Panc1 (cell line): ENCODE data around the gene ZNF92. TPM values are rescaled to one million over a fixed set of nuclear protein-coding genes. Genes with fewer than 3 reads are reported as not detected.

Source experiments
- ATAC-seq: fragments of 200-7000 bp; cut with Tn5 transposase; 2 replicates; pipeline ENCODE4 v1.9.1; 2020; ENCODE audit warnings: mild to moderate bottlenecking, moderate library complexity
- BruUV-seq: library from RNA; stranded (reverse); fragments of 400-500 nt; replicated peaks from 2 replicates; lab custom pipeline; 2021; lab: Mats Ljungman, UMichigan
- CTCF ChIA-PET: fragments of 300-600 bp; sonication (Branson Sonifier 250); formaldehyde crosslinking; loops from one replicate; lab custom pipeline; 2022; ENCODE audit warnings: antibody characterized with exemption; lab: Charles Lee
- POLR2A ChIA-PET: fragments of 300-600 bp; sonication (Branson Sonifier 250); formaldehyde crosslinking; loops from one replicate; lab custom pipeline; 2022; ENCODE audit warnings: antibody characterized with exemption; lab: Charles Lee
- DNase-seq: peaks from one replicate; pipeline ENCODE4 v3.0.0-alpha.2; 2010; ENCODE audit warnings: low read depth, low spot score
- H3K27ac ChIP-seq: 2 replicates; pipeline ENCODE4 v1.5.1; 2011; ENCODE audit warnings: mild to moderate bottlenecking, low read length, inconsistent platforms
- H3K27me3 ChIP-seq: fragments of 200-500 bp; sonication (Bioruptor generic); 2 replicates; pipeline ENCODE4 v1.6.0; 2014; ENCODE audit warnings: low read length, inconsistent platforms; ENCODE audit not compliant: control insufficient read depth, insufficient read depth
- H3K36me3 ChIP-seq: fragments of 200-500 bp; sonication (Bioruptor generic); 2 replicates; pipeline ENCODE4 v1.5.1; 2014; ENCODE audit warnings: inconsistent platforms, mild to moderate bottlenecking, low read length, moderate library complexity; ENCODE audit not compliant: control insufficient read depth, insufficient read depth
- H3K4me1 ChIP-seq: 2 replicates; pipeline ENCODE4 v1.5.1; 2011; ENCODE audit warnings: inconsistent platforms, mild to moderate bottlenecking, low read length, moderate library complexity; ENCODE audit not compliant: control insufficient read depth, insufficient read depth
- H3K4me3 ChIP-seq, 2 experiments: 2 replicates each; pipeline ENCODE4 v1.5.1; 2011 to 2012; ENCODE audit warnings: low read depth in 2 of 2, low read length in 2 of 2, mild to moderate bottlenecking in 2 of 2, inconsistent platforms in 1 of 2, moderate library complexity in 1 of 2
- H3K9me3 ChIP-seq: fragments of 200-500 bp; sonication (Bioruptor generic); 2 replicates; pipeline ENCODE4 v1.5.1; 2014; ENCODE audit warnings: low read depth, mild to moderate bottlenecking, inconsistent platforms, low read length, moderate library complexity; ENCODE audit not compliant: control insufficient read depth, insufficient read depth
- CTCF ChIP-seq: fragments of 450-650 bp; IDR thresholded peaks from 2 replicates; pipeline ENCODE4 v1.5.1; 2017; ENCODE audit warnings: mild to moderate bottlenecking
- POLR2AphosphoS5 ChIP-seq: IDR thresholded peaks from 2 replicates; pipeline ENCODE4 v1.6.1; 2012; ENCODE audit warnings: mild to moderate bottlenecking, low read depth, low read length, moderate library complexity
- REST ChIP-seq, 2 experiments: IDR thresholded peaks; 2 replicates each; pipeline ENCODE4 v1.6.1; 2011 to 2012; ENCODE audit warnings: low read depth in 2 of 2, control low read depth in 1 of 2, low read length in 1 of 2, mild to moderate bottlenecking in 1 of 2, moderate library complexity in 1 of 2; ENCODE audit not compliant: insufficient read depth in 1 of 2
- SIN3A ChIP-seq: IDR thresholded peaks from 2 replicates; pipeline ENCODE4 v1.6.1; 2012; ENCODE audit warnings: low read depth, mild to moderate bottlenecking, low read length, moderate library complexity, borderline replicate concordance; ENCODE audit not compliant: insufficient read depth
- TCF7L2 ChIP-seq: IDR thresholded peaks from 2 replicates; pipeline ENCODE4 v1.6.1; 2011; ENCODE audit warnings: mild to moderate bottlenecking, low read depth, low read length, inconsistent platforms
- in situ Hi-C: cut with HindIII; loops from 2 replicates; pipeline ENCODE4 v1.10.0; 2016; ENCODE audit warnings: low sequenced_read_pairs, low pct_unique_long_range_greater_than_20kb
- intact Hi-C: fragments of 100-400 bp; cut with micrococcal nuclease; formaldehyde crosslinking; loops from one replicate; pipeline ENCODE4 v1.10.0; 2022; ENCODE audit not compliant: unreplicated experiment
- total RNA-seq: library from RNA; stranded (reverse); gene quantifications from one replicate; pipeline ENCODE4 v1.2.1, GENCODE V29; 2021; ENCODE audit not compliant: unreplicated experiment

Gene ZNF92
- total RNA-seq, 1 experiment from 2014 or later = 10.7 TPM

- no peak for DNase-seq
- in situ Hi-C loops = no loop called here
- no peak overlapping the region for H3K4me3 ChIP-seq
- no TSS peak for BruUV-seq
- CTCF ChIA-PET = no interaction called here
- intact Hi-C loops = no loop called here
- no peaks in the 10 kb centered on the region for H3K4me1 ChIP-seq
- H3K27me3 ChIP-seq = no peaks in the 10 kb centered on the region; the same call in none of the 2 replicates
- ATAC-seq = no peak
- POLR2A ChIA-PET = interaction anchor here (0.6 kb wide), 1 partner anchor 19 kb away, joined by 3 read pairs; no protein-coding TSS in a partner anchor
- TF ChIP-seq CTCF = no peak
- TF ChIP-seq POLR2AphosphoS5 = no peak
- TF ChIP-seq TCF7L2 = no peak
- TF ChIP-seq SIN3A = no peak
- TF ChIP-seq REST (IDR thresholded peaks at IDR 0.05; ENCODE audit: insufficient read depth in 1 of 2, low read depth in 2 of 2, low read length in 1 of 2) = no peak
- peaks cover 16% of the 10 kb centered on the region; the same call in 1 of the 2 replicates for H3K9me3 ChIP-seq
- H3K27ac ChIP-seq = no peak overlapping the region
- no peaks in the 10 kb centered on the region for H3K36me3 ChIP-seq
Measured at GRCh38 chr7:65430344-65431186, 56.9 kb downstream of the ZNF92 start.

- Histone ChIP-seq H3K9me3 (peaks cover 16% of the 10 kb centered on the region; the same call in 1 of the 2 replicates), H3K27ac (no peak overlapping the region), H3K27me3 (no peaks in the 10 kb centered on the region; the same call in none of the 2 replicates), H3K36me3 (no peaks in the 10 kb centered on the region), H3K4me3 (no peak overlapping the region), H3K4me1 (no peaks in the 10 kb centered on the region)
- intact Hi-C loops (no loop called here), in situ Hi-C loops (no loop called here)
- CTCF ChIA-PET = no interaction called here
- DNase-seq (no peak), ATAC-seq (no peak)
- TF ChIP-seq CTCF (no peak), REST (IDR thresholded peaks at IDR 0.05; ENCODE audit: insufficient read depth in 1 of 2, low read depth in 2 of 2, low read length in 1 of 2) (no peak), SIN3A (no peak), POLR2AphosphoS5 (no peak), TCF7L2 (no peak)
- POLR2A ChIA-PET = no interaction called here
- BruUV-seq = no TSS peak
Measured at GRCh38 chr7:65434307-65434706, 60.7 kb downstream of the ZNF92 start.
